D341Med (cell line): ENCODE data around the gene DNALI1.

Experiments
- DNase-seq: peaks from one replicate; pipeline ENCODE4 v3.0.0; 2012; ENCODE audit warnings: low spot score

Gene DNALI1

GRCh38 chr1:37601441-37601840 is 44.7 kb downstream of the DNALI1 start:
- no peak for DNase-seq

GRCh38 chr1:37602750-37603694 is 46.3 kb downstream of the DNALI1 start:
- DNase-seq: peak; percentile 66

GRCh38 chr1:37605061-37605650 is 48.4 kb downstream of the DNALI1 start:
- no peak for DNase-seq

- no peak for DNase-seq
Observed at GRCh38 chr1:37605806-37606474, 49.2 kb downstream of the DNALI1 start.

GRCh38 chr1:37606481-37607263 is 49.9 kb downstream of the DNALI1 start:
- no peak for DNase-seq

GRCh38 chr1:37609002-37609401 is 52.3 kb downstream of the DNALI1 start:
- no peak for DNase-seq

- DNase-seq: no peak
Observed at GRCh38 chr1:37609994-37610393, 53.3 kb downstream of the DNALI1 start.

- no peak for DNase-seq
Observed at GRCh38 chr1:37612186-37612585, 55.4 kb downstream of the DNALI1 start.

- no peak for DNase-seq
Observed at GRCh38 chr1:37614105-37614504, 57.4 kb downstream of the DNALI1 start.

GRCh38 chr1:37616330-37616729 is 59.6 kb downstream of the DNALI1 start:
- no peak for DNase-seq
